Peyer's patch (tissue), 4 donors: Measurements from ENCODE around the gene ECHDC3.

ENCODE experiments used
- POLR2A ChIP-seq, 2 donors: fragments of 450-650 bp; IDR thresholded peaks; one replicate each; pipeline ENCODE4 v1.5.1; 2017; ENCODE audit warnings: antibody characterized with exemption in 2 of 2, mild to moderate bottlenecking in 2 of 2, moderate library complexity in 2 of 2
- TF ChIP-seq, protein P1 (sequence below), 6 experiments: fragments of 450-650 bp in 4 of 6; fragments of 200-600 bp in 2 of 6; sonication (generic) in 1 of 6; IDR thresholded peaks; one replicate each; pipeline ENCODE4 v1.5.1; 2017 to 2019; ENCODE audit warnings: antibody characterized with exemption in 6 of 6, mild to moderate bottlenecking in 3 of 6, moderate library complexity in 1 of 6

- no peak for TF ChIP-seq POLR2A (IDR thresholded peaks at IDR 0.05)
- TF ChIP-seq, protein P1, sequence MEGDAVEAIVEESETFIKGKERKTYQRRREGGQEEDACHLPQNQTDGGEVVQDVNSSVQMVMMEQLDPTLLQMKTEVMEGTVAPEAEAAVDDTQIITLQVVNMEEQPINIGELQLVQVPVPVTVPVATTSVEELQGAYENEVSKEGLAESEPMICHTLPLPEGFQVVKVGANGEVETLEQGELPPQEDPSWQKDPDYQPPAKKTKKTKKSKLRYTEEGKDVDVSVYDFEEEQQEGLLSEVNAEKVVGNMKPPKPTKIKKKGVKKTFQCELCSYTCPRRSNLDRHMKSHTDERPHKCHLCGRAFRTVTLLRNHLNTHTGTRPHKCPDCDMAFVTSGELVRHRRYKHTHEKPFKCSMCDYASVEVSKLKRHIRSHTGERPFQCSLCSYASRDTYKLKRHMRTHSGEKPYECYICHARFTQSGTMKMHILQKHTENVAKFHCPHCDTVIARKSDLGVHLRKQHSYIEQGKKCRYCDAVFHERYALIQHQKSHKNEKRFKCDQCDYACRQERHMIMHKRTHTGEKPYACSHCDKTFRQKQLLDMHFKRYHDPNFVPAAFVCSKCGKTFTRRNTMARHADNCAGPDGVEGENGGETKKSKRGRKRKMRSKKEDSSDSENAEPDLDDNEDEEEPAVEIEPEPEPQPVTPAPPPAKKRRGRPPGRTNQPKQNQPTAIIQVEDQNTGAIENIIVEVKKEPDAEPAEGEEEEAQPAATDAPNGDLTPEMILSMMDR (IDR thresholded peaks at IDR 0.05) = no peak
These were observed 41.3 kb downstream of the ECHDC3 start for GRCh38 chr10:11783558-11783865.
